Neutrophil (primary cell): ENCODE results near the gene GTPBP2.

Experiments
- H3K27ac ChIP-seq: fragments of 200-600 bp; sonication (generic); 2 replicates; pipeline ENCODE4 v1.5.1; 2016; ENCODE audit warnings: mild to moderate bottlenecking, moderate library complexity
- H3K27me3 ChIP-seq: fragments of 200-600 bp; sonication (generic); 2 replicates; pipeline ENCODE4 v1.6.0; 2016; ENCODE audit warnings: mild to moderate bottlenecking
- H3K36me3 ChIP-seq: fragments of 200-600 bp; sonication (generic); 2 replicates; pipeline ENCODE4 v1.5.1; 2017
- H3K4me1 ChIP-seq, 2 experiments: fragments of 200-600 bp in 1 of 2; sonication (generic) in 1 of 2; 1 replicate in 1 of 2; 2 replicates in 1 of 2; pipeline versions ENCODE4 v1.5.1 to v1.6.1; 2013 to 2016; ENCODE audit warnings: low read depth in 1 of 2, low read length in 1 of 2, mild to moderate bottlenecking in 1 of 2, moderate library complexity in 1 of 2; ENCODE audit not compliant: control insufficient read depth in 1 of 2, insufficient read depth in 1 of 2
- H3K4me3 ChIP-seq, 2 experiments: fragments of 200-600 bp in 1 of 2; sonication (generic) in 1 of 2; 1 replicate in 1 of 2; 2 replicates in 1 of 2; pipeline ENCODE4 v1.5.1; 2013 to 2016; ENCODE audit warnings: low read depth in 1 of 2, low read length in 1 of 2, mild to moderate bottlenecking in 1 of 2, moderate library complexity in 1 of 2
- H3K9me3 ChIP-seq: fragments of 200-600 bp; sonication (generic); 2 replicates; pipeline ENCODE4 v1.5.1; 2016
- CTCF ChIP-seq: fragments of 200-600 bp; sonication (generic); IDR thresholded peaks from 2 replicates; pipeline ENCODE4 v1.5.1; 2016; ENCODE audit warnings: antibody characterized with exemption

The GTPBP2 gene

GRCh38 chr6:43575772-43576551 lies 53.1 kb downstream of the GTPBP2 start, which contains the start of the genes POLH and XPO5:
TSS of gene POLH (plus strand) at chr6:43576185. CDS start at chr6:43582320, 6,135 bp downstream.
TSS of gene XPO5 (minus strand) at chr6:43576038. CDS start at chr6:43575864, 174 bp downstream.
- Histone ChIP-seq H3K4me3 (peak within 1 kb of the TSS; percentile 72 to 96), H3K4me1 (peaks cover 23 to 28% of the 10 kb centered on the region in 2 experiments), H3K27me3 (no peaks in the 10 kb centered on the region), H3K27ac (peak within 1 kb of the TSS; percentile 76), H3K36me3 (no peaks in the 10 kb centered on the region), H3K9me3 (no peaks in the 10 kb centered on the region)
- peak; percentile 61 for TF ChIP-seq CTCF

- Histone ChIP-seq H3K27me3 (no peaks in the 10 kb centered on the region), H3K9me3 (no peaks in the 10 kb centered on the region), H3K4me3 (peak overlapping the region; percentile 72 to 96), H3K36me3 (no peaks in the 10 kb centered on the region), H3K27ac (peak overlapping the region; percentile 76), H3K4me1 (peaks cover 23 to 28% of the 10 kb centered on the region in 2 experiments)
- no peak for TF ChIP-seq CTCF
These were observed 53.8 kb downstream of the GTPBP2 start for GRCh38 chr6:43575105-43575771.

GRCh38 chr6:43572015-43572414 lies 57.0 kb downstream of the GTPBP2 start:
- H3K27ac ChIP-seq: no peak overlapping the region
- no peak for TF ChIP-seq CTCF
- peaks cover 19% of the 10 kb centered on the region for H3K36me3 ChIP-seq
- H3K9me3 ChIP-seq: no peaks in the 10 kb centered on the region
- H3K27me3 ChIP-seq: no peaks in the 10 kb centered on the region
- H3K4me1 ChIP-seq: peaks cover 19 to 24% of the 10 kb centered on the region in 2 experiments
- H3K4me3 ChIP-seq: no peak overlapping the region

- Histone ChIP-seq H3K9me3 (no peaks in the 10 kb centered on the region), H3K4me3 (no peak overlapping the region), H3K27ac (no peak overlapping the region), H3K27me3 (no peaks in the 10 kb centered on the region), H3K4me1 (peaks cover 10 to 14% of the 10 kb centered on the region in 2 experiments), H3K36me3 (peaks cover 30% of the 10 kb centered on the region)
- TF ChIP-seq CTCF: no peak
These were observed 58.1 kb downstream of the GTPBP2 start for GRCh38 chr6:43570876-43571441.
